Measurements from ENCODE around the gene MPV17L2.

Gene MPV17L2

DNA sequence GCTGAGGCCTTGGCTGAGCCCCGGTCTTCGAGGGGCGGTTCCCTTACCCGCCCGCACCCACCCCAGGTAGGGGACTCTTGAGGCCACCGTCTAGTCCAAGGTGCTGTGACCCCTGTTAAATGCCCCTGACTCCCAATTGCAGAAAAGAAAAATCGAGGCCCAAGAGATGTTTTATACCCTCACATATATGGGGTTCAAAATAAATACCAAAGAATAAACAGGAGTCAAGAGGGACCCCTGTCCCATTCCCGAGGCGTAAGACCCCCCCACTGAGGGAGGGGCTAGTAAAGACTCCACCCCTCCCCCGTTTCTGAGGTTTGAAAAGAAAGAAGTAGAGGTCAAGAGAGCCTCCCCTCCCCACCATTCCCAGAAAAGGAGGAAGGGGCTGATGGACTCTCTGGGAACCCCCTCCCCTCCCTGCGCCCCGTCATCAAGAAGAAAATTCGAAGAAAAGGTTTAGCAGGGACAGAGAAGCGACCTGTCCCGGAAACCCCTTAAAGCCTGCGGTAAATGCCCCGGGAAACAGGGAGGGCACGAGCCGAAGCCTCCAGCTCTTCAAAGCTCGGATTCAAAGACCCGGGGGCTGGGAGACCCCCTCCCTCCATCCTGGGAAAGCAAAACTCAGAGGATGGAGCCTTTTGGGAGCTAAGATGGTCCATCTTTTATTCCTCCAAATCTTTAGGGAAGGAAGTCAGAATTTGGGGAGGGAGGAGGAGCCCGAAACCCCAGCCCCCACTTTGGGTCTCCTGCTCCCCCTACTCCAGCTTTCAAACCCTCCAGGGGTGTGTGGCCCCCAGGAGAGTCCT lies 11.6 kb downstream of the MPV17L2 start:
- H3K9me3 ChIP-seq (replicated peaks; ENCODE audit: insufficient read depth, low read length), result no peaks in the 10 kb centered on the region
- peak overlapping the region; percentile 81 for H3K27ac ChIP-seq (ENCODE audit: low read length)
- peaks cover 16% of the 10 kb centered on the region for H3K79me2 ChIP-seq (ENCODE audit: low read length)
- peaks cover 11% of the 10 kb centered on the region for H3K4me1 ChIP-seq (ENCODE audit: low read length)
- TF ChIP-seq EZH2 (optimal IDR thresholded peaks at IDR 0.05; ENCODE audit: low read depth, low read length), result no peak
- TF ChIP-seq, protein P1, sequence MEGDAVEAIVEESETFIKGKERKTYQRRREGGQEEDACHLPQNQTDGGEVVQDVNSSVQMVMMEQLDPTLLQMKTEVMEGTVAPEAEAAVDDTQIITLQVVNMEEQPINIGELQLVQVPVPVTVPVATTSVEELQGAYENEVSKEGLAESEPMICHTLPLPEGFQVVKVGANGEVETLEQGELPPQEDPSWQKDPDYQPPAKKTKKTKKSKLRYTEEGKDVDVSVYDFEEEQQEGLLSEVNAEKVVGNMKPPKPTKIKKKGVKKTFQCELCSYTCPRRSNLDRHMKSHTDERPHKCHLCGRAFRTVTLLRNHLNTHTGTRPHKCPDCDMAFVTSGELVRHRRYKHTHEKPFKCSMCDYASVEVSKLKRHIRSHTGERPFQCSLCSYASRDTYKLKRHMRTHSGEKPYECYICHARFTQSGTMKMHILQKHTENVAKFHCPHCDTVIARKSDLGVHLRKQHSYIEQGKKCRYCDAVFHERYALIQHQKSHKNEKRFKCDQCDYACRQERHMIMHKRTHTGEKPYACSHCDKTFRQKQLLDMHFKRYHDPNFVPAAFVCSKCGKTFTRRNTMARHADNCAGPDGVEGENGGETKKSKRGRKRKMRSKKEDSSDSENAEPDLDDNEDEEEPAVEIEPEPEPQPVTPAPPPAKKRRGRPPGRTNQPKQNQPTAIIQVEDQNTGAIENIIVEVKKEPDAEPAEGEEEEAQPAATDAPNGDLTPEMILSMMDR (IDR thresholded peaks at IDR 0.05; ENCODE audit: low read length), result no peak
- H3F3A ChIP-seq (ENCODE audit: insufficient read depth, low read length), result peaks cover 6% of the 10 kb centered on the region
- peak overlapping the region; percentile 91 for H3K9ac ChIP-seq (ENCODE audit: low read length)
- peak overlapping the region; percentile 81 for H3K4me3 ChIP-seq (ENCODE audit: low read length)
- no peaks in the 10 kb centered on the region for H3K36me3 ChIP-seq (replicated peaks; ENCODE audit: insufficient read depth, low read length)
- no peaks in the 10 kb centered on the region for H4K20me1 ChIP-seq (ENCODE audit: insufficient read depth, low read length)
- no peak for DNase-seq
- peak overlapping the region; percentile 80 for H2AFZ ChIP-seq (ENCODE audit: low read length)
- H3K27me3 ChIP-seq (replicated peaks; ENCODE audit: insufficient read depth, low read length), result peaks cover 17% of the 10 kb centered on the region
- no peaks in the 10 kb centered on the region for H3K9me2 ChIP-seq (replicated peaks; ENCODE audit: insufficient read depth, low read length)
- H3K4me2 ChIP-seq (ENCODE audit: low read depth, low read length), result peak overlapping the region; percentile 85

DNA sequence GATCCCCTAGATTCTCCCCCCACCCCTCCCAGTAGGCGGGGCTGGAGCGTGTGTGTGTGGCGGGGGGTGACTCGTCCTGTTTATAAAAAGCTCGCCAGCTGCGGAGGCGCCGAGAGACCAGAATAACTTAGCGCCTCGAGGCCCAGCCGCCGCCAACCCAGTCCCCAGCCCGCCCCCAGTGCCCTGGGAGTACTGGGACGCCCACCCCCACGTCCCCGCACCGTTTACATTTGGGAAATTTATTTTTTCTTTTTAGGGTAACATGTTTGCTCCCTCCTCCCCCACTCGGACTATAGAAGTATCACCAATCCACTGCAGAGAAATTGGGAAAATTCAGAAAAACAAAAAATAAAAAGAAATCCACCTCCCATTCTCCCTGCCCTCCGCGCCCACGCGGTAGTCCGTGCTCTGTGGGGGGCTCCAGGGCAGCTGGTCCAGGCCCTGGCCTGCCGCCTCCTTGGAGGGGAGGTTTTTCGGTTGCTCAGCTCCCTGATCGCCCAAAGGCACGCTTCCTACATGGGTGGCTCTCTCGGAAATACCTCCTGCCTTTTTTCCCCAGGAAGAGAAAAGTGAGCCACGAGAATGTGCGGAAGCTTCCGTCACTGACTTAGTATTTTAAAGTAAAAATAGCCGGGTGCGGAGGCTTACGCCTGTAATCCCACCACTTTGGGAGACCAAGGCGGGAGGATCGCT lies 12.3 kb downstream of the MPV17L2 start:
- peaks cover 22% of the 10 kb centered on the region for H3K27me3 ChIP-seq (replicated peaks; ENCODE audit: insufficient read depth, low read length)
- H4K20me1 ChIP-seq (ENCODE audit: insufficient read depth, low read length), result no peaks in the 10 kb centered on the region
- H3K4me2 ChIP-seq (ENCODE audit: low read depth, low read length), result peak overlapping the region; percentile 85
- H3K9ac ChIP-seq (ENCODE audit: low read length), result peak overlapping the region; percentile 91
- peak overlapping the region; percentile 81 for H3K4me3 ChIP-seq (ENCODE audit: low read length)
- peaks cover 11% of the 10 kb centered on the region for H3K4me1 ChIP-seq (ENCODE audit: low read length)
- peak; percentile 80 for DNase-seq
- no peaks in the 10 kb centered on the region for H3K9me2 ChIP-seq (replicated peaks; ENCODE audit: insufficient read depth, low read length)
- H2AFZ ChIP-seq (ENCODE audit: low read length), result peak overlapping the region; percentile 80
- peaks cover 6% of the 10 kb centered on the region for H3F3A ChIP-seq (ENCODE audit: insufficient read depth, low read length)
- no peaks in the 10 kb centered on the region for H3K9me3 ChIP-seq (replicated peaks; ENCODE audit: insufficient read depth, low read length)
- TF ChIP-seq EZH2 (optimal IDR thresholded peaks at IDR 0.05; ENCODE audit: low read depth, low read length) (no peak), EZH2phosphoT487 (IDR thresholded peaks at IDR 0.05; ENCODE audit: low read length) (no peak)
- TF ChIP-seq, protein P1 (IDR thresholded peaks at IDR 0.05; ENCODE audit: low read length), result no peak
- H3K79me2 ChIP-seq (ENCODE audit: low read length), result peaks cover 16% of the 10 kb centered on the region
- H3K27ac ChIP-seq (ENCODE audit: low read length), result peak overlapping the region; percentile 81; the same call in 1 of the 2 replicates
- no peaks in the 10 kb centered on the region for H3K36me3 ChIP-seq (replicated peaks; ENCODE audit: insufficient read depth, low read length)

DNA sequence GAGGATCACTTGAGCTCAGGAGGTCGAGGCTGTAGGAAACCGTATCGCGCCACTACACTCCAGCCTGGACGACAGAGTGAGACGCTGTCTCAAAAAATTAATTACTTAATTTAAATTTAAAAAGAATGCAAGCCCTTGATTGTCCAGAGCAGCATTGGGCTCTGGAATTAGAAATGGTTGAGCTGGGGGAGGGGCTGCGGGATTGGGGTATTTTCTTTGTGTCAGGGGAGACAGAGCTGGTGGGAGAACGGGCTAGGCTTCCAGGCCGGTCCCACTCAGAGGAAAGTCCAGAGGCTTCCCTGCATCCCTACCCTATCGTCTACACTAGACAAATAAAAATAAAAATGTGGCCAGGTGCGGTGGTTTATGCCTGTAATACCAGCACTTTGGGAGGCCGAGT lies 13.0 kb downstream of the MPV17L2 start:
- TF ChIP-seq EZH2phosphoT487 (IDR thresholded peaks at IDR 0.05; ENCODE audit: low read length), result no peak
- no peak for TF ChIP-seq EZH2 (optimal IDR thresholded peaks at IDR 0.05; ENCODE audit: low read depth, low read length)
- TF ChIP-seq, protein P1 (IDR thresholded peaks at IDR 0.05; ENCODE audit: low read length), result no peak
- Histone ChIP-seq H4K20me1 (ENCODE audit: insufficient read depth, low read length) (no peaks in the 10 kb centered on the region), H3K27ac (ENCODE audit: low read length) (no peak overlapping the region), H3K9me2 (replicated peaks; ENCODE audit: insufficient read depth, low read length) (no peaks in the 10 kb centered on the region), H3K9ac (ENCODE audit: low read length) (no peak overlapping the region), H3K9me3 (replicated peaks; ENCODE audit: insufficient read depth, low read length) (no peaks in the 10 kb centered on the region), H3K4me3 (ENCODE audit: low read length) (no peak overlapping the region), H2AFZ (ENCODE audit: low read length) (no peak overlapping the region), H3K4me2 (ENCODE audit: low read depth, low read length) (no peak overlapping the region), H3K27me3 (replicated peaks; ENCODE audit: insufficient read depth, low read length) (peaks cover 29% of the 10 kb centered on the region), H3F3A (ENCODE audit: insufficient read depth, low read length) (peaks cover 6% of the 10 kb centered on the region), H3K79me2 (ENCODE audit: low read length) (peaks cover 16% of the 10 kb centered on the region), H3K36me3 (replicated peaks; ENCODE audit: insufficient read depth, low read length) (no peaks in the 10 kb centered on the region), H3K4me1 (ENCODE audit: low read length) (peaks cover 11% of the 10 kb centered on the region)
- no peak for DNase-seq

Measured in MM.1S (cell line).